Breast epithelium (tissue), 3 donors: Measurements from ENCODE around the gene BCO1.

Experiments used
- CTCF ChIP-seq, 3 donors: fragments of 450-650 bp; IDR thresholded peaks; one replicate each; pipeline ENCODE4 v1.5.1; 2016 to 2017; ENCODE audit warnings: antibody characterized with exemption in 3 of 3, mild to moderate bottlenecking in 3 of 3, moderate library complexity in 3 of 3
- POLR2A ChIP-seq: fragments of 450-650 bp; IDR thresholded peaks from one replicate; pipeline ENCODE4 v1.6.1; 2016; ENCODE audit warnings: antibody characterized with exemption, mild to moderate bottlenecking, moderate library complexity
- POLR2AphosphoS5 ChIP-seq, 3 donors: sonication (generic); formaldehyde crosslinking; IDR thresholded peaks; one replicate each; pipeline ENCODE4 v1.6.1; 2017; ENCODE audit warnings: antibody characterized with exemption in 3 of 3

GRCh38 chr16:81221731-81222130 is 16.8 kb upstream of the BCO1 start:
- no peak for TF ChIP-seq CTCF (IDR thresholded peaks at IDR 0.05)
- TF ChIP-seq POLR2A = no peak
- no peak for TF ChIP-seq POLR2AphosphoS5 (IDR thresholded peaks at IDR 0.05)
